Measurements from ENCODE around the gene CLDN16.

The CLDN16 gene

DNA sequence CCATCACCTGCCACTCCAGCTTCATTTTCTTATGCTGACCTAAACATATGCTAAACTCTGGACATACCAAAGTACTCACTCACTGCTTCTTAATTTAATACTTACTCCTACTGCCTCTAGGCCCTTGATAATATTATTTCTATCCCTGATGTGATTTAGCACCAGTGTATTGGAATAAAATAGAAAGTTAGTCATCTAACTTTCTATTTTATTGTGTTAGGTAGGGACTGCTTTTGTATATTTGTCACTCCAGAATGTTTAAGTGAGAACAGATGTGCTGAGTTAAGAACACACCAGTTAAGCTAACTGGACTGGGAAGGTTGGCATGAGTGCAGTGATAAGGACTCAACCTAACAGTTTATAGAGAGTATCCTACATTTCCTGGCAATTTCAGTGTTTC lies 6.5 kb upstream of the CLDN16 start:
- DNase-seq = no peak

DNA sequence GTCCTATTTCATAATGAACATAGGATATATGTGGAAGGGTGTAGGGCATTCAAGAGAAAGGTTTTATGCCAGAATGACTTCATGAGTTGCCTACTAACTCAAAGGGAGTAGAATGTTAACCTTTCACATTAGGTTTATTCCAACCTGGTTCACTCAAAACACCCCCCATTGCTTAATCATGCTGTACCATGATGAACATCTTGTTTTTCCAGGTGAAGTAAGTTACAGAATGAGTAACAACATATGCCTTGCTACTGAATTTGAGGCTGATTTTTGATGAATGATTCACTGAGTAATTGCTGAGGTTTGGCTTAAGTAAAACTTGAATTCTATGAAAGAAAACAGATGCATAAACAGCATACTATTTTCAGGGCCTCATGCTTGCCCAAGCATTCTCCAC lies 5.9 kb upstream of the CLDN16 start:
- DNase-seq = no peak

DNA sequence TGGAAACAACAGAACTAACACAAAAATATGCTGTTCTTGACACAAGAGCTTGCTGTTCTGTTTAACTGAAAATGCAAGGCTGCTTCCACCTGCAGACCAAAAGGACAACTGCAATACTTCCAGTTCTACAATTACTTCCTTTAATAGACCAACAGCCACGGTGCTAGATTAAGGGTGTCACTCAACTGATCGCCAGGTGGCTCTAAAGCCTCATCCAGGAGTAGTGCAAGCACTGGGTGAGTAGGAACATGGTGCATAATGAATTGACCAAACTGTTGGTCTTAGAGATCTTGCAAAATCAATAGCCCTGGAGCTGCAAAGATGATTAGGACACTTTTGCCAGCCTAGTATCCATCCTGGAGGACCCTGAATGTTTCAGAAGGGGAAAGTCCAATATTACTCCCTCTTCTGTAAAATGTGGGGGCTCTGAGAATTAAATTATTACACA lies 3.6 kb upstream of the CLDN16 start:
- no peak for DNase-seq

DNA sequence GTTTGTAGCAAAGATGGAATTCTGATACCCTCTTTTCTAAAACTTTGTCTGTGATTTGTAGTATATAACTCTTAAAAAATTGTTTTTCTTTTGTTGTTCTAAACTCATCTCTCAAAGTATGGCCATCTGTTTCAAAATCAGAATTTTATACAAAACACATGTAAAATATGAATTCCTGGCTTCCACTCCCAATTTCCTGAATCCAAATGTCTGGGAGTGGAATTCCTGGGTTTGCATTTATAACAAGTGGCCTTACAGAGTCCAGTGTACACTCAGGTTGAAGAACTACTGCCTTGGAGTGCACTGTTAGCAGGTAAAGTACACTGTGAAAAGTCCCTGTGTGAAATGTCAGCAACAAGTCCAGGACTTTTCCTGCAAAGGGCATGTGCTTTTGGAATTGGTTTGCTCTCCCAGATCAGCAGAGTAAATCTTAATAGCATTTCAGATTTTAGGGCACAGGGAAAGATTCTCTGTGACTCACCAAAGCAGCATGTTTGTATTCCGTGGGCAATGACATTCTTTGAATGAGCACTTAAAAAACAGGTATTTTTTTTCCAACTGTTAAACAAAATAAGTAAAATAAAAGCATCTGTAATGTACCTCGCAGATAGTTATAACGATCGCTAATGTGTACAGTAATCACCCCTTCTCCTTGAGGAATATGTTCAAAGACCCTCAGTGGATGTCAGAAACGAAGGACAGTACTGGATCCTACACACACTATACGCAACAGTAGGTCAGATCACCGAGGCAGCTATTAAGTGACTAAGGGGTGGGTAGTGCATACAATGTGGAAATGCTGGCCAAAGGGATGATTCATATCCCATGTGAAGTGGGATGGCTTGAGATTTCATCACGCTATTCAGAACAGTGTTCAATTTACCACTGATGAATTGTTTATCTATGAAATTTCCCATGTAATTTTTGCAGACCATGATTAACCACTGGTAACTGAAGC lies 2.0 kb upstream of the CLDN16 start:
- DNase-seq = no peak

DNA sequence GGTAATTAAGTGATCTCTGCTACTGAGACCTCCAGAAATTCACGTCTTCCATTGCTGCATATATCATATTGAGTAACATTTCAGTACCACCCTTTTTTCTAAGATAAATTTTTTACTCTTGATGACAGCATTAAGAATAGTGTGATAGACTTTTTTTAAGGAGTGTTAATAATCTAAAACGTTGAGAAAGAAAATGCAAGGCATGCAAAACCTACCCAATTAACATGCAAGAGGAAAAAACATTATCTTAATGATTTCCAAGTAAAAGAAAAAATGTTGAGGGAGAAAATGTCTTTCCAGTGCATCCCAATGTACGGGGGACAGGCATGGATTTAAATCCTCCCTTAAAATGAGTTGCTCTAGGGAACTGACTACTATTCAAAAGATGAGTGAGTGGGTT lies 740 bp downstream of the CLDN16 start:
- no peak for DNase-seq

DNA sequence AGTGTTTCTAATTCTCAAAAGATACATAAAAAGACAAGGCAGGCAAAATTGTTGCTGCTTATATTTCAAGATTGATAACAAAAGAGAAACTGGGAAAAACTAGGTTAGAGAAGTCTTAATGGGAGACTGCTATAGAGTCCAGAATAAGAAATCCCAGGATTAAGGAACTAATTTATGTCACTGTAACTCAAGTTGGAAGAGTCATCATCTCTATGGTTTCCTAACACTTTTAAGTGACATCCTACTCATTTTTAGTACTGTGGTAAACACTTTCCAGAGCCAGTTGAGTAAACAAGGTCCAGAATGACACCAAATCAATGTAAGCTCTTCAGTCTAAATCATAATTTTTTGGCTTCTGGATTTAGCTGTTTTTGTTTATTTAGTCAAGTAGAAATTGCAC lies 8.0 kb downstream of the CLDN16 start:
- no peak for DNase-seq

DNA sequence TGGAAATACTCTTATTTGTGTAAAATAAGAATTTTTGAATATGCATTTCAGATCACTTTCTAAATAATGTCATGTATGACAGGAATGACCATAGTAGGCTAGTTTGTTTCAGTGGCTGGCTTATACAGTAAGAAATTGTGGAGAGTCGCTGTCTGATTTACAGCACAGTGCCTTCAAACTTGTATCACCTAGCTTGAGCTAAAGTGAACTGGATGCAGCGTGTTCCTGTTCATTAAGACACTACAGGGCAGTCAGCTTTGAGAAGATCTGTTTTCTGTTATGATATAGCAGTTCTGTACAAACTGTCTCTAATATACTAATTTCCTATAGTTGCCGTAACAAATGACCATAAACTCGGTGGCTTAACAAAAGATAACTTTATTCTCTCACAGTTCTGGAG lies 9.9 kb downstream of the CLDN16 start:
- DNase-seq = no peak

DNA sequence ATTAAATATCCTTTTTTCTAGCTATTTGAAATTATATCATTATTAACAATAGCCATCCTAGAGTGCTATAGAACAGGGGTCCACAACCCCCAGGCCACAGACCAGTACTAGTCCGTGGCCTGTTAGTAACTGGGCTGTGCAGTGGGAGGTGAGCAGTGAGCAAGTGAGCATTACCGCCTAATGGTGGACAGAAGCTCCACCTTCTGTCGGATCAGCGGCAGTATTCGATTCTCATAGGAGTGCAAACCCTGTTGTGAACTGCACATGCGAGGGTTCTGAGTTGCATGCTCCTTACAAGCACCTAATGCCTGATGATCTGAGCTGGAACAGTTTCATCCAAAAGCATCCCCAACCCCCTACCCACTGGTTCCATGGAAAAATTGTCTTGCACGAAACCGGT lies 11.7 kb downstream of the CLDN16 start:
- no peak for DNase-seq

DNA sequence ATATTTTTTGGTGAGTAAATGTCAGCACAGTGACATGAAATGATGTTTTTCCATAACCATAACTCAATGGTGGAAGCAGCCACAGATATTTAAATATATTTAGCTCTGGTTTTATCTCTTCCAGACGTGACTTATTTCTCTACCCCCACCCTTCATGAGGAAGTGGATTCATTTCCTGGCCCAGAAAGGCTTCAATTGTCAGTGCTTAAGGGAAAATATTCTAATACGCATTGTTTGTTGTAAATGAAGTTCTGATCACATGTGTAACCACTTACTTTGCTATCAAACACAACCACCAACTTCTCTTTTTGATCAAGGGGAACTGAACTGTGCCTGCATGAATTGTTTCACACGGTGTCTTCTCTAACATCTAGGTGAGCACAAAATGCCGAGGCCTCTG lies 14.0 kb downstream of the CLDN16 start:
- DNase-seq = no peak

DNA sequence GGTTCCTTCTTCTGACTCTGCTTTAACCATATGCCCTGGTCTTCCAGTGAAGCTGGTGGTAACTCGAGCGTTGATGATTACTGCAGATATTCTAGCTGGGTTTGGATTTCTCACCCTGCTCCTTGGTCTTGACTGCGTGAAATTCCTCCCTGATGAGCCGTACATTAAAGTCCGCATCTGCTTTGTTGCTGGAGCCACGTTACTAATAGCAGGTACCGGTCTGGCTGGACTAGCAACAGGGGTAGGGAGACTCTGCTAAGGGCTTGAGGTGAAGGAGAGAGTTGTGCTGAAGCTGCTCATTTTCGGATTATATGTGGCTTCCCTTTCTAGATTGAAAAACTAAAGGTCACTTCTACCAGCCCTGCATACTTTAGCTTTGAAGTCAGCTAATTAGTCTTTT lies 16.8 kb downstream of the CLDN16 start:
- no peak for DNase-seq

DNA sequence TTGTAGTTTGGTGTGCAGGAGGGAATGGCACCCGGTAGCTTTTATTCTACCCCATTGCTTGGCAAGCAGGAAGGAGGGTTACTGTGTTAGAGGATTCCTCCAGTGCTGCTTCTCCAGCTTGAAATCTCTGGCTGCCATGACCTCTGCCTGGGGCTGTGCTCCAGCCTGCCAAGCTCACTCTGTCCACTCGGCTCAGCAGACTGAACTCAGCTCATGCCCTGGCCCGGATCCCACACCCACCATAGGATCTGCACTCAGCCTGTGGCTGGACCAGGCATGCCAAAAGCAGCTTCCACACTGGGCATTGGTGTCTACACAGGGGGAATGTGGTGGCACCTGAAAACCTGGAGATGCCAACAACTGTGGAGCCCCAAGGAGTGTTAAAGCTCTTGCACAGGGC lies 26.3 kb downstream of the CLDN16 start:
- no peak for DNase-seq

DNA sequence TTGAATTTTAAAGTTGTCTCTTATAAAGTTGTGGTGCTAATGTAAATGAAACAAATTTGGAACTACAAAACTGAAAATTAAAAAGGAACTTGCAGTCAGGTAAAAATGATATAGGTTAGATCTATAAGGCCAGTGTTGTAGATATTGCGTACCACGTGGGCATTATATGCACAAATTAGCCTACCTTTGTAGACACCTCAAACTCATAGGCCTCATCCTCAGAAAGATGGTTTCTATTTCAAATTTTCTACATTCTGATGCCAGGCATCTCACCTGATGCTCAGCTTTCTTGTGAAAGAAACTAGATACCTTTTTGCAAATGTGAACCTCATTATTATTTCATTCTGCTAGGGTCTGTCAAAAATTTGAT lies 36.1 kb downstream of the CLDN16 start:
- no peak for DNase-seq

DNA sequence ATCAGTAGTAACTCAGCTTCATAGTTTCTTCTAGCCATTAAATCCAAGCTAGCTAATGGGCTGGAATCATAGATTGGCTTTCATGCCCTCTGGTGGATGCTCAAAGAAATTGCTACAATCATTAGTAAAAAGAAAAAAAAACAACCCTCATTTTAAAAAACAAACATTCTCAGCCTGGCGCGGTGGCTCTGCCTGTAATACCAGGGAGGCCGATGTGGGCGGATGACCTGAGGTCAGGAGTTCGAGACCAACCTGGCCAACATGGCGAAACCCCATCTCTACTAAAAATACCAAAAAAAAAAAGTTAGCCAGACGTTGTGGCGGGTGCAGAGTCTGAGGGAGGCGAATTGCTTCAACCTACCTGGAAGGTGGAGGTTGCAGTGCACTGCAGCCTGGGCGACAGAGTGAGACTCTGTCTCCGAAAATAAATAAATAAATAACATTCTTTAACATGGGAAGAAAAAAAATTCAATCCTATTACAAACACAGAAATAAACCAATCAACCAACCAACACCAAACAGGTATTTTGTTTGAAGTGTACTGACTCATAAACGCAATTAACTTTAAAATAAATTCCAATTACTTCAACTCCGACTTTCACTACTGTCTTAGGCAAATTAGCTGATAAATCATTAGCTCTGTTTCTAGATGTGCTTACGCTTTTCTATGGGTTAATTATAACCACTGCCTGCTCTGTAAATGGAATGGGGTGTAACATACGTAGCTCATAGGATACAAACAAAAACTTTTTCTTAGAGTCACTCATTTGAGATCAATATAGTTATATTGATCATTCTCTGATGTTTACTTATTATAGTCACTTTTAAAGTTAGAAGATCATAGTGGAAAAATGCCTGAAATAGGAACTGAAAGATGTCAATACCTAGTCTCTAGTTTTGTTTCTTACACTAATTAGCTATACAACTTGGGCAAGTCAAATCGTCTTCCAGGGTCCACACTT lies 36.8 kb downstream of the CLDN16 start:
- DNase-seq = no peak

DNA sequence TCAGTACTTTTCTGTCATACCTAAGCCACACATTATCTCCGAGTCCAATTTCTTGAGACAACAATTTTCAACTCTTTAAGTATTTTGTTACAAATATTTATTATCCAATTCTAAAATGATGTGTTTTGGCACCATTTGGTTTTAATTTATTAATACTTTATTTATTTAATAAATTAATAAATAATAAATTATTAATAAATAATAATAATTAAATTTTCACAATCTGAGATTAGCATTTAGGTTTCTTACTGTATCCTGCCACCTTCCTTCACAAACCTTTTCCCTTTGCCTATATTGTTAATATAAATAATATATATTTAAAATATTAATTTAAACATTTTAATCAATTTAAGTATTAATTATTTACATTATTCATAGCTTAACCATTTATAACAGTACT lies 37.9 kb downstream of the CLDN16 start:
- no peak for DNase-seq

DNA sequence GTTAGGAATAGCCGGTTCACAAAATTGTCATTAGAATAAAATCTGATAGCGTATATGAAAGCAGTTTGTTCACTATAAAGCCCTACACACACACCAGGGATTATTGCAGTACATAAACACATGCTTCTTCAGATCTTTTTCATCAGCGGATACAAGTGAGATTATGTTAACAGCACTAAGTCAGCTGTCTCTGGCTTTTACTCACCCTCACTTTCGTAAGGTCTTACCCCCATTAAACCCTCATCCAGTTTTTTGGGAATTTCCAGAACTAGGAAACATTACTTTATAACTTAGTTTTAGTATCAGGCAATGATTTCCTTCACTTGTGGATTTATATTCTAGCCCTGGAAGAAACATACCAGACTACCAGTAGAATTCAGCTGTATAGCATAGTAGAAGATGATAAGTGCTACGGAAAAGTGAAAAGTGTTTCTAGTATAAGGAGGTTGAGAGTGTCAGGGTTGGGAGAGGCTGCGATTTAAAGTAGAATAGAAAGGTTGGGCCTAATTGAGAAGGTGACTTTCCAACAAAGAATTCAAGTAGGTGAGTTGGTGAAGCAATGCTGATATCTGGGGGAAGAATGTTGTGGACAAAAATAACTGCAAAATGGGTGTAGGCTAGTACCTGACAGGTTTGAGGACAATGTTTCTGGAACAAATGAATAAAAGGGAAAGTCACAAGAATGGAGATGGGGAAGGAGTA lies 39.0 kb downstream of the CLDN16 start:
- no peak for DNase-seq

DNA sequence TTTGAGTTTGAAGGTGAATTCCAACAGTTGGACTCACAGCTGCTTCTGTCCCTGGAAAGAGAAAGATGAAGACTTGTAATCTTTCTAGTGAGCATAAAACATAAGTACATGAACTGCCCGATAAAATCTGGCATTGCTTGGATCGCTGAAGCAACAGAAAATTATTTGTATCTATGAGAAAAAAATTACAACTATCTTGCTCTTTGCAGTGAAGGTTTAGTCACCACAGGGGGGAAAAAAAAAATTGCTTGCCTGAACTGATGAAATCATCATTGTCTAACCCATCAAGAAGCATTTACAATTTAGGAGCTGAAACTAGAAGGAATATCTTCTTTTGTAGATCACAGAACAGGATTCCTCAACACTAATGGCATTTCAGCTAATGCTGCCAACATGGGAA lies 41.7 kb downstream of the CLDN16 start:
- DNase-seq = no peak

DNA sequence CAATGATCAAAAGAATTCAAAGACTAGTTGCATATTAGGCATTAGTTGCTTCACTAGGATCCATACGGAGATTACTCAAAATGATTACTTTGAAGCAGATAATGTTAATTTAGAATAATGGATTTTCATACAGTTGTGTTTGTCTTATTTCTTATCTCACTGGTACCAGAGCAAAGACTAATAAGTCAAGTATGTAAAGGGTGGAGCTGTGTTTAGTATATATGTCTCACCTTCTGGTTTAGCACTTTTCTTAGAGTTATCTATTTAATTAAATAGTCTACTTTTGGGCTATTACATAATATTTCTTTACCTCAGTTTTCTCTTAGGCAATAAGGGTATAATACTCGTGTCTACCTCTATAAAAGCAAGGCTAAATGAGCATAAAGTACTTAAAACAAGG lies 42.9 kb downstream of the CLDN16 start:
- no peak for DNase-seq

DNA sequence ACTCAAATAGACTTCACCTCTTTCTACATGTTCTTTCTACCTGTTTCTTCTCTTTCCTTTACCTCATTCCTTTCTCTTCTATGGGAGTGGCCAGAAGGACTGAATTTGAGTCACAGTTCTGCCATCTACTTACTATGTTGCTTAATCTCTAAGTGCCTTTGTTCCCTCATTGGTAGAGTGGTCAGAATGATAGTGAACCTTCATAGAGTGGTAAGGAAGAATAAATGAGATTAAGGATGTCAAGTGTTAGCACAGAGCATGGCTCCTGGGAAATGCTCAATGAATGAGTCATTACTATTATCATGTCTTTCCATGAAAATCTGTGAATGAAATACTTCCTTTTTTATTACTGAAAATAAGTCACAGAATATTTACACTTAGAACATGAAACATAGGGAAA lies 44.3 kb downstream of the CLDN16 start:
- no peak for DNase-seq

DNA sequence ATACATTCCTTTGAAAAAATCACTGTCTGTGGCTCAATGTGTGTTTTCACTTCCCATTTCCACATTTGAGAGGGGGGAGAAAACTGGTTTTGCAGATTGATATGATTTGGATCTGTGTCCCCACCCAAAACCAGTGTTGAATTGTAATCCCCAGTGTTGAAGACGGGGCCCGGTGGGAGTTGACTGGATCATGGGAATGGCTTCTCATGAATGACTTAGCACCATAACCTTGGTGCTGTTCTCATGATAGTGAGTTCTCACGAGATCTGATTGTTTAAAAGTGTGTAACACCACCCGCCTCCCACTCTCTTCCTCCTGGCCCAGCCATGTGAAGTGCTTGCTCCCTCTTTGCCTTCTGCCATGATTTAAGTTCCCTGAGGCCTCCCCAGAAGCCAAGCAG lies 45.7 kb downstream of the CLDN16 start:
- no peak for DNase-seq

DNA sequence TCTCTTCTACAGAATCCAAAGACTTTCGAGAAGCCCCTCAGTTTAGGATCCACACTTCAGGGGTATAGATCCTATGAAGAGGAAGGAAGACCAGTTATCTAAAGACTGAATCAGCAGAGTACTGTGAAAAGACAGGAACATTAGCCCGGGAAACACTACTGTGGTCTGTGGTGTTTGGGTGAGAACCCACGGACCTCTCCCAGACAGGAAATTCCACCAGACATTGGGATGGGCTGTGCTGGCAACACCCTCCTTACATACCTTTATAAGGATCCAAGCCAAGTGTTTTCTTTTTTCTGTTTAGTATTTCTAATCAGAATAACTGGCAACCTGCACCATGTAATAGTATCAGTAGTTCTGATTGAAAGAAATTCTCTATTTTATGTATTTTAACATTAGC lies 47.7 kb downstream of the CLDN16 start:
- no peak for DNase-seq

DNA sequence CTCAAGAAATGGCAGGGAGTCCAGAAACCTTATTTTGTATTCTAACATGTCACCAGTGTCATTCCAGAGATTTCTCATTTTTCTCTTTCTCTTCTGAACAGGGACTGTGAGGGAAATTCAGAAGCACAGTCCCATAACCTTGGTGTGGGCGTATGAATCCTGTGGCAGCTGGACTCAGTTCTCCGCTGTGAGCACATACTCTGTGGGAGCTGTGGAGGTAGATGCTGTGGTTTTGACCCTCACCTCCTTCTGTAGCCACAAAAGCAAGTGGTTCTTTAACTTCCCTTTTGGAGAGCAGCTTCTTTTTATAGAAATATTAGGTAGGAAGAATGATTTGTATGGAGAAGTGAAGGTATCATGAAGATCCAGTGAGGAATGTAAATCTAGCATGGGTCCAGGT lies 48.4 kb downstream of the CLDN16 start:
- no peak for DNase-seq

DNA sequence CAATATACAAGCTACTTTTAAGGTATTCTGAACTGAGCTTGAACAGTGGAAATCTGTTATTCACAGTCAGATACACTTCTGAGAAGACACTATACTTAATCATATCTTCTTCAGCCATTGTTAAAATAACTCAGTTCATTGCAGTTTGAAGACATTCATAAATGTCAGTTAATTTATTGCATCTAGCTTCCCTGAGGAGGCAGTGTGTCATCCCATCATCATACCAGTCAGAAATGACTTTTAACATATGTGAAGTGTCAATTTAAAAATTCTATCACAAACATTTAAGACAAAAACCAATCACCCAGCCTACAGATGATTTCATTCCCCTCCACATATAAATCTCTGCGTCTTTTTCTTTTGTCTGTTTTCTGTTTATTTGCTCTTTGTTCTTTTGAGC lies 54.3 kb downstream of the CLDN16 start:
- DNase-seq = no peak

DNA sequence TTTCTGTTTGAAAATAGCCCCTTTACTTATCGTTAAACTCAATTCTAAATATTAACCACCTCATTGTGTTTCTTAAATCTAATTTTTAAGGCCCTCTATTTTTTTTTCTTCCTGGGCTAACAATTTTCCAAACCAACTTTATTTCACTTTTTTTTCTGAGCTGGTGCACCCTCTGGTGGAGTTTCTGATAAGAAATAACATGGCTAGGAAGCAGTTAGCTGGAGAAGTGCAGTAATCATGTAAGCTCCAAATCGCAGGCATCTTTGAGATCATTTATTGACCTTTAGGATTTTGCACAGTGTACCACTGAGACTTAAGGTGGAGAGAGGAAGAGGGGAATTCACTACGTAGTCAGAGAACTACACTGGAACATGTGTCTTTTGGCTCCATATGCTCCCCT lies 55.3 kb downstream of the CLDN16 start:
- DNase-seq = no peak
